ENCODE results near the gene EPHX1. TPM values are rescaled to one million over a fixed set of nuclear protein-coding genes. Genes with fewer than 3 reads are reported as not detected.

EPHX1 gene
- total RNA-seq, 1 donor from 2014 or later, result 41.5 TPM

DNA sequence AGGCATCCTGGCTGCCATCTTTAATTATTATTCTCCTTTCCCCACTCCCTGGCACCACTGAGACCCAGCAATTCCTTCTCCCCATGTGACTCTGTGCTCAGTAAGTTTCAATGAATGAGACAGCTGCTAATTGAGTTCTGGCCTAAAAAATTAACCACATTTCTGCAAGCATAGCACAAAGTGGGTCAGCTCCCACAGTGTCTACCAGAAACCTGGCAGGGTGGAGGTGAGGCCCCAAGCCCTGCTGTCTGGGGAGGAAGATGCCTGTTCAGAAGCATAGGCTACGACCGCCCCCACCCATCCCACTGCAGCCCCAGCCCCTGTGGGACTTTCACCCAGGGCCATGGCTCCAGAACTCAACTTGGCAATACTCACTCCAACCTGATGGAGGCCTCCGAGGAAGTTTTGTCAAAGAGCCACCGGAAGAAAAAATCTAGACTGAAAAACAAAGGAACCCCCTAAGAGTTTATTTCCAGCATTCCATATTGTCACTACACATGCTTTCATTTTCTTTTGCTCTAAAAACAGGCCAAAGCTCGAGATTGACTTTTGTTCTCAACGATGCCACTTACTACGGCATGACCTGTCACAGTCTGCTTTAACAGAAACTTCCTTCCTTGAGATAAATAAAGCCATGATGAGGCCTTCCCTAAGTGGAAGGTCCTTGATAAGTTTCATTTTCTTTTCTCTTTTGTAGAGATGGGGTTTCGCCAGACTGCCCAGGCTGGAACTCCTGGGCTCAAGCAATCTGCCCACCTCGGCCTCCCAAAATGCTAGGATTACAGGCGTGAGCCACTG lies 45.8 kb downstream of the EPHX1 start:
- no peak overlapping the region for H3K27ac Mint-ChIP-seq
- peaks cover 21% of the 10 kb centered on the region for H3K4me1 Mint-ChIP-seq (ENCODE audit: low read depth)
- no peak for DNase-seq (ENCODE audit: low spot score, unreplicated experiment)
- peaks cover 48% of the 10 kb centered on the region for H3K36me3 Mint-ChIP-seq (ENCODE audit: insufficient read depth)
- H3K4me3 Mint-ChIP-seq (ENCODE audit: low read depth), result no peak overlapping the region
- no peaks in the 10 kb centered on the region for H3K27me3 Mint-ChIP-seq
- H3K9me3 Mint-ChIP-seq (ENCODE audit: low read depth), result peaks cover 3% of the 10 kb centered on the region
- TF ChIP-seq CTCF (IDR thresholded peaks at IDR 0.05; ENCODE audit: unreplicated experiment), result peak; percentile 11

DNA sequence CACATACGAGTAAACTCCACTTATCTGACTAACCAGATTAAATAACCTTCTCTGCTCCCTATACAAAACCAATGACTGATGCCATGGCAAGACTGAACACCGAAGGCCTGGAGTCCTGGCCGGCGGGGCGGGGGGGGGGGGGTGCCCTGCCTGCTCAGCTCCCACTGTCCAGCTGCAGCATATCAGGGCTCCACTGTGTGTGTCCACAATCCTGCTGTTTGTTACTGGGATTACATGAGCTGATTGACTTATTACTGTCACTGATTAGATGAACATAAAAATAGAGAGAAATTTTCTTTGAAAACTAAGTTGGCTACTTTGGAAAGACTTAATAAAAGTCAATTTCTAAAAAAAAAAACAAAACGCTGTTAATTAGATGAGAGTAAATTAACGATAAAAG lies 47.3 kb downstream of the EPHX1 start:
- peaks cover 36% of the 10 kb centered on the region for H3K36me3 Mint-ChIP-seq (ENCODE audit: insufficient read depth)
- no peak overlapping the region for H3K4me3 Mint-ChIP-seq (ENCODE audit: low read depth)
- no peak for TF ChIP-seq CTCF (IDR thresholded peaks at IDR 0.05; ENCODE audit: unreplicated experiment)
- DNase-seq (ENCODE audit: low spot score, unreplicated experiment), result no peak
- H3K9me3 Mint-ChIP-seq (ENCODE audit: low read depth), result no peaks in the 10 kb centered on the region
- H3K27me3 Mint-ChIP-seq, result no peaks in the 10 kb centered on the region
- H3K27ac Mint-ChIP-seq, result no peak overlapping the region
- H3K4me1 Mint-ChIP-seq (ENCODE audit: low read depth), result peaks cover 21% of the 10 kb centered on the region

DNA sequence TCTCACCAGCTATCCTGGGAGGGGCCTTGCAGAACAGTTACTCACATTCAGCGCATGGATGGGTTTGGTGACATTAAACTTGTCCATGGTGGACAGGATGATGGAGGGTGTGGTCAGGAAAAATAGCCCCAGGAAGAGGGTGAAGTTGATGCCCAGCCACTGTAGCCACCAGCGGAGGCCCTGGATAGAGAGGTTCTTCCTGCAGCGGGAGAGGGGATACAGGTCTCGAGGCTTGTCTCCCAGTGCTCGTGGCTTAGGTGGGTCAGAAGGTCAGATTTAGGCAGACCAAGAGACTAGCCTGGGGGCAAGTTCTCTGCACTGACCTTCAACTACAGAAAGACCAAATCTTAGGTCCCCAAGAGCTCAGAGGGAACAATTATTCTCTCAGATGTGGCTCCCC lies 49.2 kb downstream of the EPHX1 start:
- no peak overlapping the region for H3K27ac Mint-ChIP-seq
- H3K9me3 Mint-ChIP-seq (ENCODE audit: low read depth), result no peaks in the 10 kb centered on the region
- peaks cover 21% of the 10 kb centered on the region for H3K4me1 Mint-ChIP-seq (ENCODE audit: low read depth)

DNA sequence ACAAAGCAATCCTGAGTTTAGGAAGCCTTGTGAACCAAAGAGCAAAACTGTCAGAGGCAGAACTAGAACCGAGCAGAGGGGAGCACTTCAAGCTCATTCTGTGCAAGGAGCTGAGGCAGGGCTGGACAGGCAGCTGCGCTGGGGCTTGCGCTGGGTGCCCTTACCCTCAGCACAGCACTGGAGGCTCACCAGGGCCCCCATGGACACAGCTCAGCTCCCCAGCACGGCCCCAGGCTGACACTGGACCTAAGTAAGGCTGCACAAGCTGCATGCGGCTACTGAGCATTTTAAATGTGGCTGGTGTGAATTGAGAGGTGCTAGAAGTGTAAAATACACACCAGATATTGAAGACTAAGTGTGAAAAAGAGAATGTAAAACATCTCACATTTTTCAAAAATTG lies 50.2 kb downstream of the EPHX1 start:
- no peak for TF ChIP-seq CTCF (IDR thresholded peaks at IDR 0.05; ENCODE audit: unreplicated experiment)
- Mint-ChIP-seq H3K27me3 (no peaks in the 10 kb centered on the region), H3K36me3 (ENCODE audit: insufficient read depth) (peaks cover 26% of the 10 kb centered on the region)

More for the DNA sequence above, 49.2 kb downstream of the EPHX1 start:
- Mint-ChIP-seq H3K36me3 (ENCODE audit: insufficient read depth) (peaks cover 27% of the 10 kb centered on the region), H3K27me3 (no peaks in the 10 kb centered on the region), H3K4me3 (ENCODE audit: low read depth) (no peak overlapping the region)
- DNase-seq (ENCODE audit: low spot score, unreplicated experiment), result no peak
- TF ChIP-seq CTCF (IDR thresholded peaks at IDR 0.05; ENCODE audit: unreplicated experiment), result no peak

GRCh38 chr1:225860876-225861441 lies 51.0 kb downstream of the EPHX1 start:
- Mint-ChIP-seq H3K27me3 (no peaks in the 10 kb centered on the region), H3K4me1 (ENCODE audit: low read depth) (peaks cover 21% of the 10 kb centered on the region), H3K4me3 (ENCODE audit: low read depth) (no peak overlapping the region), H3K9me3 (ENCODE audit: low read depth) (no peaks in the 10 kb centered on the region), H3K36me3 (ENCODE audit: insufficient read depth) (peaks cover 22% of the 10 kb centered on the region), H3K27ac (no peak overlapping the region)
- TF ChIP-seq CTCF (IDR thresholded peaks at IDR 0.05; ENCODE audit: unreplicated experiment), result no peak
- no peak for DNase-seq (ENCODE audit: low spot score, unreplicated experiment)

More for the DNA sequence above, 50.2 kb downstream of the EPHX1 start:
- DNase-seq (ENCODE audit: low spot score, unreplicated experiment), result no peak
- no peak overlapping the region for H3K27ac Mint-ChIP-seq
- H3K4me3 Mint-ChIP-seq (ENCODE audit: low read depth), result no peak overlapping the region
- peaks cover 21% of the 10 kb centered on the region for H3K4me1 Mint-ChIP-seq (ENCODE audit: low read depth)
- no peaks in the 10 kb centered on the region for H3K9me3 Mint-ChIP-seq (ENCODE audit: low read depth)

All from progenitor cell of endocrine pancreas (in vitro differentiated cells).